HCT116 (cell line): ENCODE measurements around the gene CACNA1E.

Experiments
- CEBPB ChIP-seq: IDR thresholded peaks from 2 replicates; pipeline ENCODE4 v1.6.1; 2012; ENCODE audit warnings: low read depth
- EZH2 ChIP-seq: fragments of 200-600 bp; sonication (generic); IDR thresholded peaks from 2 replicates; pipeline ENCODE4 v1.6.1; 2017; ENCODE audit warnings: antibody characterized with exemption, mixed run types
- EZH2phosphoT487 ChIP-seq: fragments of 200-600 bp; IDR thresholded peaks from 2 replicates; pipeline ENCODE4 v1.6.1; 2018; ENCODE audit warnings: antibody characterized with exemption, borderline replicate concordance
- FOSL1 ChIP-seq: IDR thresholded peaks from 2 replicates; pipeline ENCODE4 v1.6.1; 2012; ENCODE audit warnings: low read depth
- MAX ChIP-seq: IDR thresholded peaks from 2 replicates; pipeline ENCODE4 v1.6.1; 2012
- POLR2A ChIP-seq: IDR thresholded peaks from 2 replicates; pipeline ENCODE4 v1.7.0; 2011; ENCODE audit warnings: borderline replicate concordance; ENCODE audit not compliant: insufficient read depth, insufficient read length; ENCODE audit errors: extremely low read depth
- POLR2AphosphoS5 ChIP-seq: IDR thresholded peaks from 2 replicates; pipeline ENCODE4 v1.6.1; 2011; ENCODE audit warnings: mild to moderate bottlenecking, low read depth, low read length, moderate library complexity
- RAD21 ChIP-seq: IDR thresholded peaks from 2 replicates; pipeline ENCODE4 v1.6.1; 2012; ENCODE audit warnings: low read depth, mild to moderate bottlenecking
- SIN3A ChIP-seq: IDR thresholded peaks from 2 replicates; pipeline ENCODE4 v1.6.1; 2012; ENCODE audit warnings: low read depth
- SRF ChIP-seq: IDR thresholded peaks from 2 replicates; pipeline ENCODE4 v1.6.1; 2012; ENCODE audit warnings: low read depth
- ZBTB33 ChIP-seq: IDR thresholded peaks from 2 replicates; pipeline ENCODE4 v1.6.1; 2011; ENCODE audit warnings: mild to moderate bottlenecking, low read length, moderate library complexity; ENCODE audit not compliant: insufficient replicate concordance; ENCODE audit errors: extremely low read depth
- ZFX ChIP-seq: fragments of 450-650 bp; IDR thresholded peaks from 2 replicates; pipeline ENCODE4 v1.6.1; 2017
- TF ChIP-seq, protein P1 (sequence below): IDR thresholded peaks from 2 replicates; pipeline ENCODE4 v1.6.1; 2012
- TF ChIP-seq, protein P2 (sequence below), 3 experiments: fragments of 200-600 bp in 1 of 3; sonication (generic) in 1 of 3; IDR thresholded peaks in 2 of 3; conservative IDR thresholded peaks in 1 of 3; 2 replicates each; pipeline ENCODE4 v1.5.1; 2012 to 2017; ENCODE audit warnings: low read depth in 2 of 3, low read length in 2 of 3, antibody characterized with exemption in 1 of 3, borderline replicate concordance in 1 of 3, control low read depth in 1 of 3, mild to moderate bottlenecking in 1 of 3, mixed read lengths in 1 of 3, mixed run types in 1 of 3, moderate library complexity in 1 of 3; ENCODE audit not compliant: insufficient read depth in 1 of 3

- TF ChIP-seq FOSL1 (no peak), SRF (no peak), CEBPB (no peak), POLR2A (no peak), EZH2 (no peak), EZH2phosphoT487 (no peak), SIN3A (no peak), RAD21 (no peak), ZBTB33 (no peak), ZFX (no peak), MAX (no peak), POLR2AphosphoS5 (no peak)
- TF ChIP-seq, protein P1, sequence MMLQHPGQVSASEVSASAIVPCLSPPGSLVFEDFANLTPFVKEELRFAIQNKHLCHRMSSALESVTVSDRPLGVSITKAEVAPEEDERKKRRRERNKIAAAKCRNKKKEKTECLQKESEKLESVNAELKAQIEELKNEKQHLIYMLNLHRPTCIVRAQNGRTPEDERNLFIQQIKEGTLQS: no peak
- TF ChIP-seq, protein P2, sequence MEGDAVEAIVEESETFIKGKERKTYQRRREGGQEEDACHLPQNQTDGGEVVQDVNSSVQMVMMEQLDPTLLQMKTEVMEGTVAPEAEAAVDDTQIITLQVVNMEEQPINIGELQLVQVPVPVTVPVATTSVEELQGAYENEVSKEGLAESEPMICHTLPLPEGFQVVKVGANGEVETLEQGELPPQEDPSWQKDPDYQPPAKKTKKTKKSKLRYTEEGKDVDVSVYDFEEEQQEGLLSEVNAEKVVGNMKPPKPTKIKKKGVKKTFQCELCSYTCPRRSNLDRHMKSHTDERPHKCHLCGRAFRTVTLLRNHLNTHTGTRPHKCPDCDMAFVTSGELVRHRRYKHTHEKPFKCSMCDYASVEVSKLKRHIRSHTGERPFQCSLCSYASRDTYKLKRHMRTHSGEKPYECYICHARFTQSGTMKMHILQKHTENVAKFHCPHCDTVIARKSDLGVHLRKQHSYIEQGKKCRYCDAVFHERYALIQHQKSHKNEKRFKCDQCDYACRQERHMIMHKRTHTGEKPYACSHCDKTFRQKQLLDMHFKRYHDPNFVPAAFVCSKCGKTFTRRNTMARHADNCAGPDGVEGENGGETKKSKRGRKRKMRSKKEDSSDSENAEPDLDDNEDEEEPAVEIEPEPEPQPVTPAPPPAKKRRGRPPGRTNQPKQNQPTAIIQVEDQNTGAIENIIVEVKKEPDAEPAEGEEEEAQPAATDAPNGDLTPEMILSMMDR (IDR thresholded peaks at IDR 0.05 in 2 of 3, conservative IDR thresholded peaks at IDR 0.05 in 1 of 3; ENCODE audit: borderline replicate concordance in 1 of 3, insufficient read depth in 1 of 3, low read depth in 2 of 3, low read length in 2 of 3): peak in 2 of 3 experiments; percentile 39 to 58; a peak in 4 of 6 replicates
These were observed 100.3 kb downstream of the CACNA1E start for GRCh38 chr1:181583598-181583997.
